Parathyroid adenoma (tissue), 2 donors: Measurements from ENCODE around the gene ABCC11.

Experiments
- H2AFZ ChIP-seq: fragments of 300-600 bp; sonication (generic); one replicate; pipeline ENCODE4 v1.7.0; 2017; ENCODE audit warnings: antibody characterized with exemption, mild to moderate bottlenecking
- H3K27ac ChIP-seq: fragments of 300-600 bp; sonication (generic); one replicate; pipeline ENCODE4 v1.7.0; 2017
- H3K27me3 ChIP-seq: fragments of 300-600 bp; sonication (generic); one replicate; pipeline ENCODE4 v1.7.0; 2017; ENCODE audit warnings: low read length; ENCODE audit not compliant: control insufficient read depth, insufficient read depth
- H3K36me3 ChIP-seq: fragments of 300-600 bp; sonication (generic); one replicate; pipeline ENCODE4 v1.7.0; 2017; ENCODE audit warnings: low read length; ENCODE audit not compliant: control insufficient read depth, insufficient read depth
- H3K4me1 ChIP-seq: fragments of 300-600 bp; sonication (generic); one replicate; pipeline ENCODE4 v1.7.0; 2017; ENCODE audit warnings: control low read depth
- H3K4me2 ChIP-seq: fragments of 300-600 bp; sonication (generic); one replicate; pipeline ENCODE4 v1.7.0; 2017; ENCODE audit warnings: low read length
- H3K4me3 ChIP-seq: fragments of 300-600 bp; sonication (generic); one replicate; pipeline ENCODE4 v1.7.0; 2017; ENCODE audit warnings: low read depth, low read length
- H3K79me2 ChIP-seq: fragments of 300-600 bp; sonication (generic); one replicate; pipeline ENCODE4 v1.7.0; 2017; ENCODE audit warnings: control low read depth
- H3K9ac ChIP-seq: fragments of 300-600 bp; sonication (generic); one replicate; pipeline ENCODE4 v1.7.0; 2017; ENCODE audit warnings: mild to moderate bottlenecking
- H3K9me3 ChIP-seq: fragments of 300-600 bp; sonication (generic); one replicate; pipeline ENCODE4 v1.7.0; 2017; ENCODE audit warnings: low read length; ENCODE audit not compliant: control insufficient read depth
- CTCF ChIP-seq: fragments of 300-600 bp; sonication (generic); IDR thresholded peaks from one replicate; pipeline ENCODE4 v1.7.0; 2017; ENCODE audit warnings: antibody characterized with exemption, mild to moderate bottlenecking
- donor health status: primary hyperparathyroidism.

ABCC11 gene

GRCh38 chr16:48156790-48157209 lies 90.5 kb downstream of the ABCC11 start:
- Histone ChIP-seq H3K27me3 (no peaks in the 10 kb centered on the region), H3K36me3 (no peaks in the 10 kb centered on the region), H3K79me2 (no peaks in the 10 kb centered on the region), H2AFZ (peak overlapping the region; percentile 15), H3K4me2 (no peak overlapping the region), H3K4me1 (no peaks in the 10 kb centered on the region), H3K9ac (no peak overlapping the region), H3K4me3 (no peak overlapping the region), H3K27ac (no peak overlapping the region), H3K9me3 (no peaks in the 10 kb centered on the region)
- peak; percentile 90 for TF ChIP-seq CTCF

GRCh38 chr16:48155926-48156789 lies 91.2 kb downstream of the ABCC11 start, which contains the start of gene ABCC12:
Gene ABCC12 (minus strand): TSS chr16:48155993. CDS start chr16:48146424, 9,569 bp downstream.
- peak within 1 kb of the TSS; percentile 15 for H2AFZ ChIP-seq
- H3K27me3 ChIP-seq = no peaks in the 10 kb centered on the region
- no peak within 1 kb of the TSS for H3K4me3 ChIP-seq
- H3K79me2 ChIP-seq = no peaks in the 10 kb centered on the region
- no peaks in the 10 kb centered on the region for H3K9me3 ChIP-seq
- H3K4me2 ChIP-seq = no peak within 1 kb of the TSS
- H3K9ac ChIP-seq = no peak within 1 kb of the TSS
- no peak for TF ChIP-seq CTCF
- H3K36me3 ChIP-seq = no peaks in the 10 kb centered on the region
- no peaks in the 10 kb centered on the region for H3K4me1 ChIP-seq
- no peak within 1 kb of the TSS for H3K27ac ChIP-seq

GRCh38 chr16:48153774-48154173 lies 93.6 kb downstream of the ABCC11 start:
- TF ChIP-seq CTCF = no peak
- Histone ChIP-seq H3K36me3 (no peaks in the 10 kb centered on the region), H3K79me2 (no peaks in the 10 kb centered on the region)

GRCh38 chr16:48152226-48152625 lies 95.1 kb downstream of the ABCC11 start:
- Histone ChIP-seq H3K27ac (no peak overlapping the region), H3K9me3 (no peaks in the 10 kb centered on the region), H3K79me2 (no peaks in the 10 kb centered on the region), H3K36me3 (no peaks in the 10 kb centered on the region), H2AFZ (no peak overlapping the region), H3K4me1 (no peaks in the 10 kb centered on the region), H3K9ac (no peak overlapping the region), H3K4me3 (no peak overlapping the region), H3K27me3 (no peaks in the 10 kb centered on the region), H3K4me2 (no peak overlapping the region)
- TF ChIP-seq CTCF = no peak

More at GRCh38 chr16:48153774-48154173, 93.6 kb downstream of the ABCC11 start:
- Histone ChIP-seq H3K4me3 (no peak overlapping the region), H3K27ac (no peak overlapping the region), H3K9me3 (no peaks in the 10 kb centered on the region), H3K27me3 (no peaks in the 10 kb centered on the region), H3K4me1 (no peaks in the 10 kb centered on the region), H3K4me2 (no peak overlapping the region), H3K9ac (no peak overlapping the region), H2AFZ (no peak overlapping the region)

GRCh38 chr16:48150707-48151106 lies 96.6 kb downstream of the ABCC11 start:
- Histone ChIP-seq H3K79me2 (no peaks in the 10 kb centered on the region), H2AFZ (no peak overlapping the region), H3K9ac (no peak overlapping the region), H3K9me3 (no peaks in the 10 kb centered on the region), H3K4me3 (no peak overlapping the region), H3K27ac (no peak overlapping the region), H3K4me1 (no peaks in the 10 kb centered on the region), H3K27me3 (no peaks in the 10 kb centered on the region), H3K36me3 (no peaks in the 10 kb centered on the region), H3K4me2 (no peak overlapping the region)
- no peak for TF ChIP-seq CTCF
